HL-60/S4 (cell line): ENCODE measurements around the gene SPRED1.
"Not testable (repeated sequence)": the region's sequence is repeated elsewhere in the genome, so short reads cannot be mapped to it uniquely, and the experiment has no call there.

Experiments
- in situ Hi-C: fragments of 300-500 bp; cut with MboI; formaldehyde crosslinking; loops from 2 replicates; pipeline ENCODE4 v1.14.3; 2022; ENCODE audit warnings: low sequenced_read_pairs

SPRED1 gene

GRCh38 chr15:38231436-38231835, 21.2 kb upstream of the SPRED1 start:
- in situ Hi-C loops = no loop called here

GRCh38 chr15:38237021-38237420, 15.6 kb upstream of the SPRED1 start:
- in situ Hi-C loops = not testable (repeated sequence)

- in situ Hi-C loops = no loop called here
Observed at GRCh38 chr15:38238311-38238710, 14.3 kb upstream of the SPRED1 start.

- in situ Hi-C loops = no loop called here
Observed at GRCh38 chr15:38242055-38242454, 10.6 kb upstream of the SPRED1 start.

GRCh38 chr15:38243278-38244055, 9.2 kb upstream of the SPRED1 start:
- in situ Hi-C loops = no loop called here

GRCh38 chr15:38247336-38247735, 5.3 kb upstream of the SPRED1 start:
- in situ Hi-C loops = no loop called here

- in situ Hi-C loops = no loop called here
Observed at GRCh38 chr15:38253351-38253781, 730 bp downstream of the SPRED1 start.

- in situ Hi-C loops = no loop called here
Observed at GRCh38 chr15:38254051-38254883, 1.6 kb downstream of the SPRED1 start.

- in situ Hi-C loops = no loop called here
Observed at GRCh38 chr15:38255690-38256089, 3.1 kb downstream of the SPRED1 start.

GRCh38 chr15:38257676-38258075, 5.0 kb downstream of the SPRED1 start:
- in situ Hi-C loops = no loop called here

- in situ Hi-C loops = no loop called here
Observed at GRCh38 chr15:38259134-38259533, 6.5 kb downstream of the SPRED1 start.

- in situ Hi-C loops = no loop called here
Observed at GRCh38 chr15:38260077-38260476, 7.4 kb downstream of the SPRED1 start.

GRCh38 chr15:38263251-38263650, 10.6 kb downstream of the SPRED1 start:
- in situ Hi-C loops = no loop called here

GRCh38 chr15:38263996-38264395, 11.4 kb downstream of the SPRED1 start:
- in situ Hi-C loops = no loop called here

- in situ Hi-C loops = no loop called here
Observed at GRCh38 chr15:38266247-38266986, 13.8 kb downstream of the SPRED1 start.

- in situ Hi-C loops = no loop called here
Observed at GRCh38 chr15:38267421-38268022, 14.9 kb downstream of the SPRED1 start.

GRCh38 chr15:38271144-38271543, 18.5 kb downstream of the SPRED1 start:
- in situ Hi-C loops = no loop called here

- in situ Hi-C loops = no loop called here
Observed at GRCh38 chr15:38271895-38272294, 19.3 kb downstream of the SPRED1 start.

- in situ Hi-C loops = not testable (repeated sequence)
Observed at GRCh38 chr15:38272431-38272830, 19.8 kb downstream of the SPRED1 start.

GRCh38 chr15:38274135-38274534, 21.5 kb downstream of the SPRED1 start:
- in situ Hi-C loops = no loop called here

GRCh38 chr15:38275959-38276358, 23.3 kb downstream of the SPRED1 start:
- in situ Hi-C loops = no loop called here
